GM18858 (cell line): ENCODE results near the gene PDZD2.
"Not testable (repeated sequence)": the region's sequence is repeated elsewhere in the genome, so short reads cannot be mapped to it uniquely, and the experiment has no call there.

Experiments
- ATAC-seq: cut with Tn5 transposase; IDR thresholded peaks from one replicate; pipeline ENCODE4 v1.9.1; 2021; ENCODE audit not compliant: unreplicated experiment

Gene PDZD2

DNA sequence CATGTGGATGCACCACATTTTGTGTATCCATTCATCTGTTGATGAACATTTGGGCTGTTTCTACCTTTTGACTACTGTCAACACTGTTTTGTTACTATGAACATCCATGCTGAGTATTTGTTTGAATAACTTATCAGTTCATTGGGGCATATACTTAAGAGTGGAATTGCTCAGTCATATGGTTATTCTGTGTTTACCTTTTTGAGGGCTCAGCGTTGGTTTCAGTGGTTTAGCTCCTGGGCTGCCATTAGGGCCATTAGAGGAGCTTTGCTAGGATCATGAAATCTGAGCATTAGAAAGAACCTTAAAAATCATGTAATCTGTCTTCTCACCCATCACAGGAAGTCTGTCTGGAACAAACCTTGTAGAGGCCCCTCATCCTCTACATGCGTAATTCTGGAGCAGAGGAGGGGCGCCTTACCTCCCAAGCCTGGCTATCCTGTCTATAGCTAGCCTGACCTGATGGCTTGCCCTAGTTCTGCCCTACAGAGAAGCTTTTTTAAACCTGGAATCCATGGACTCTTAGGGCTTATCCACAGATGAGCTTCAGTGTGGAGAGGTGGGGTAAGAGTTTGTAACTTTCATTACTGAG lies 92.9 kb downstream of the PDZD2 start:
- ATAC-seq: no peak

DNA sequence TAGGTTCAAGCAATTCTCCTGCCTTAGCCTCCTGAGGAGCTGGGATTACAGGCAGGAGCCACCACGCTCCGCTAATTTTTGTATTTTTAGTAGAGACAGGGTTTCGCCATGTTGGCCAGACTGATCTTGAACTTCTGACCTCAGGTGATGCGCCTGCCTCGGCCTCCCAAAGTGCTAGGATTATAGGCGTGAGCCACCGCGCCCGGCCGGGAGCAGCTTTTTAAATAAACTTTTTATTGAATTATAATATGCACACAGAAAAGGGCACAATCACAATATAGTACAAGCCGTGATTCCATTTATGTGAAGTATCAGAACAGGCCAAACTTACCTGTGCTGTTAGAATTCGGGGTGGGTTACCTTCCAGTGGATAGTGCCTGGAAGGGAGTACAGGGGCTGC lies 93.9 kb downstream of the PDZD2 start:
- ATAC-seq: not testable (repeated sequence)

DNA sequence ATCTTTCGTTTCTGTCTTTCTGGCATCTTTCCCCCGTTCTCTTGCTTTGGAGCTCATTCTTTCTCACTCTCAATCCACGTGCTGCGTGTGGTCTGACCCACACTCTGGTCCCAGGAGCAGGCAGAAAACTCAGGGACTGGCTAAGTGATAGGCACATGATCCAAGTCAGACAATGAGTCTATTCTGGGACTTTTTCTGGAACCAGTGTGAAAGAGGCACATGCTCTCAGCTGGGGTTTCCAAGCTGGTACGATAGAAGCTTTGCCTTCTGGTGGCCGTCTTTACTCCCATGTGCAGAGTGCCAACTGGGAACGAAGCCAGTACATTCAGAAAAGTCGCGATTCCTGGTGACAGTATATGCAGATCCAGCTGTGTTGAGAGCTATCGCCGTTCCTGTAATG lies 94.4 kb downstream of the PDZD2 start:
- ATAC-seq: no peak

DNA sequence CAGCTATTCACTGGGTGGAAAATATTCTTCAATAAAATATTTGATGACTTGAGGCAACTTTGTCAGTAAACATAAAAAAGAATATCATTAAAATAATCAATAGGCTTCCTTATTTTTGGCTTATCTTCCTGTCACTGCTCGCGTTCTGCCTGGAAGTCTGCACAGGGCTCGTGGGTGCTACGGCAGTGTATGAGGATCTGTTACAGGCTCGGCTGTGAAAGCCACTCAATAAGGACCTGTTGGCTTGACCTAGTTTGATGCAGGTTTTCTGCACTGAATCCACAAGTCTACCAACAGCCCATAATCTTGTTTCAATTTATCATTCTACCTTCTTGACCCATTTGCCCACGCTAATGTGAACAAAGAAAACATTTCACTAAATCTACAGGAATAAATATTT lies 97.2 kb downstream of the PDZD2 start:
- ATAC-seq: no peak

DNA sequence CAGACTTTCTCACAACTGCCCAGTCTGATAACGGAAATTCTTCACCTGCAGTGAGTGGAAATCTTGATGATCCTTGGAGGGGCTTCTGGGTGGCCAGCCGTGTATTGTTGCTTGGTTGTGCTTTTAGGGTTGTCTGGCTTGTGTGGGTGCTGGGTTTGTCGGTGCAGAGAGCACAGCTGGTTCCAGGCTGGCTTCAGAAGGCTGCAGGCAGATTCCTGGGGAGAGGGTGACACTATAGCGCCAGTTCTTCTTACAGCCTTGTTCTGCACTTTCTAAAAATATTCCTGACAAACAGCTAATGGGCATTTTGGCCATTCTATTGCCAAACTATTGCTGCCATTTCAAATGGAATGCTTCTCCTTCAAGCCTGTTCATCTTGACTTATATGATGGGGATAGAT lies 99.3 kb downstream of the PDZD2 start:
- no peak for ATAC-seq

DNA sequence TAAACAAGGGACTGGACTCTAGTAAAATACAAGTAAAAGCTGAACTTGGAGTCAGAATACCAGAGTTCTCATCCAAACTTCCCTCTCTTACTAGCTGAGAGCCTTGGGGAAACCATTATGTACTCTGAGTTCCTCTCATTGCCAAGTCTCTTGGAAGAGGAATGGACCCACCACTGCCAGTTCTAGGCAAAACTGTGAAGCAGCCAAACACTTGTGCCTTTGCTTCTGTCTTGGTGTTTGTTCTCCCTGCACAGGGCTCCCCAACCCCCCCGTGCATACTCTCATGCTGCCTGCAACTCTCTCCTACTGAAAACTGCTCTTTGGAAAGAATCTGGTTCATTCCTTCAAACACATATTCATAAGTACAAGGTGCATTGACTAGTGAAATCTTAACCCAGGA lies 102.6 kb downstream of the PDZD2 start:
- no peak for ATAC-seq

DNA sequence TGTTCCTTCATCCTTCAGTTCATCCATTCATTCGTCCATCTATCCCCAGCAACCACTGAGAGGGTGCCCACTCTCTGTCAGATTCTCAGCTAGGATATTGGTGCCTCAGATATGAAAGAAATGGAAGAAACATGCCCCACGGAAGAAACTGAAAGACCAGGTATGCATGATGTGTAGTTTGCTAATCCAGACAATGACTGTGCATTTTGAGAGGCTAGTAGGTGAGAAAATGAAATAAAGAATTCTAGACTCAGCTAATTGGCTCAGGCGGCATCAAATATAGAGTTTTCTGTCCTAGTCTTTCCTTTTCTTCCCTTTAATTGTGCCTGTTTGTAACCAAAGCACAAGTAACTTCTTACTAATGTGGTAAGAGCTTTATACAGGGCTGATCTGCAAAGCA lies 104.7 kb downstream of the PDZD2 start:
- no peak for ATAC-seq

DNA sequence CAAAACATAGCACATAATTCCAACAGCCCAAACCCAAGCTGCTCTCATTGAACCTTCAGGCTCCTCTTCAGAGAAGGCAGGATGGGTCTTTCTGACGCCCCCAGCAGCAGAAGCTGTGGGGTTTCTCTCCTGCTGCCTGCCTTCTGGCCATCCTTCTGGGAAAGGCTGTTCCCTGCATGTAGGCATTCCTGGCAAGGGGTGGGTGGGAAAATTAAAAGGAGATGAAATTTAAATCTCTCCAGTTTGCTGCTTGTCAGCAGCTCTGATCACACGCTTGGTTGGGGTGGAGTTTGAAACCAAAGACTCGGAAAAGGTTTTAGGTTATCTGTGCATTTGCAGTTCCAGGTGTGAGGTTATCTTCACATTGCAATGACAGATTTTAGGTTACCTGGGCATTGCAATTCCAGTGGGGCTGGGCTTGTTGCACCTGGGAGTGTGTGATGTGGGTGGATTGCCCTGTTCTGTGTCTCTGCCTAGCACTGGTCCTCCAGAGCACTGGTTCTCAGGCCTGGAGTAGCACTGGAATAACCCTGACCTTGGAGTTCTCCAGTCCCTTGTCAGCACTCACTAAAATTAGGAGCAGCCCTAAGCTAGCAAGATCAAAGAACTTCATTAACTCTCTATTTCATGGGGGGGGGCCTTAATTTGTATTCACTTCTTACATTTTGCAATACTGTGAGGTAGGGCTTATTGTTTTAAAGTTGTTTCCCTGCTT lies 109.7 kb downstream of the PDZD2 start:
- ATAC-seq: no peak

DNA sequence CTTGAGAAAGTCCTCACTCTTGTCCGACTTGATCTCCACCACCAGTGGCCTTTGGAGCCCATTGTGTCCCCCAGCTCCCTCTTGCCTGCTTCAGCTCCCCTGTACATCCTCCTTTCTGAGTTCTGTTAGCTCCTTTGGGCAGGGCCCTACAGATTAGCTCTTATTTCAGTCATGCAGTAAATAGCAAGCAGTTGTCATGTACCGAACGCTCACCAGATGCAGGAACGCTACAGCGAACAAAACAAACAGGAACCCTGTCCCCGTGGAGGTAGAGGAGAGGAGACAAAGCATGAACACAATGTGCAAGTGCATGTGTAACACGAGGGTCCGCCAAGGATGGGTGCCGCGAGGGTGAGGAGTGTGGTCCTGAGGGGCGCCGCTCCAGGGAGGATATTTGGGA lies 111.3 kb downstream of the PDZD2 start:
- no peak for ATAC-seq

DNA sequence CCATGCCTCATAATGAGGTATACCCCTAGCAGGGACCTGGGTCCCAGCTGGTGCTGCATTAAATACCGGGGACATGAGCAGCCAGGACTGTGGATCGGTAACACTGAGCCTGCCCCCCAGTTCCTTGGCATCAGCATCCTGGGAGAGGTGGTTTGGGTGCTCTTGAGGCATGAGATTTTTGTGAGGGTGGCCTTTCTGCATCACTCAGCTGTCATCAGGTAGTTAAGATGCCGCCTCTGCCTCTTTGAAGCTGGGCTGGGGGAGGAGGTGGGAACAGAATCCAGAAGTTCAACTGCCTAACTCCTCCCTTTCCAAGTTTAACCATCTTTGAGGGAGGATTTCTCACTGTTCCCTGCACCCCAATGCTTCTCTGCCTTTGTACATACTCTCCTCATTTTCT lies 112.7 kb downstream of the PDZD2 start:
- no peak for ATAC-seq

DNA sequence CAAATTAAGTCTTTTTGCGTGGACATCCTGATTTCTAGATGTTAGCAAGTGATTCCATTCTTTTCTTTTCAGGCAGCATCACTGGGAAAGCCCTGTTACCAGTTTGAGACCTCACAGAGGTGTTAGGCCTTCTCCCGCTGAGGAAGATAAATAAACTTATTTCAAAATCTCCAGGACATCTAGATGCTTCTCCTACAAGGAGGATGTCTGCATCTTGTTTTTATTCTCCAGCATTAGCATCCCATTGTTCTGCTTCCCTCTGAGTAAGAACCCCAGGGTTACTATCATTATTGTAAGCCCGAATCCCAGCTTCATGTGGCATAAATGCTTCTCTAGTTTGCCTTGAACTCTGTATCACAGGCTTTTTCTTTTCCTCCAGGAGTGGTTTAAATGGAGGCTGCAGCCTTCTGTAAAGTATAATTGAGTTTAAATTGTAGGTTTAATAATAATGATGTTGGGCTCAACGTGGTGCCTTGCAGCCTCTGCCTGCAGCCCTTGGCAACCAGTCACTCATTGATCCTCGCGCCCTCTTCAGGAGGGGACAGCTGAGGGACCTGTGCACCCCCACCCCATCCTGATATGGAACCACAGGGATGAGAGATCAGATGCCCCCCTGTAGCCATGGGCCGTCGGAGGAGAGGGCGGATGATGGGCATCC lies 114.9 kb downstream of the PDZD2 start:
- ATAC-seq: no peak

DNA sequence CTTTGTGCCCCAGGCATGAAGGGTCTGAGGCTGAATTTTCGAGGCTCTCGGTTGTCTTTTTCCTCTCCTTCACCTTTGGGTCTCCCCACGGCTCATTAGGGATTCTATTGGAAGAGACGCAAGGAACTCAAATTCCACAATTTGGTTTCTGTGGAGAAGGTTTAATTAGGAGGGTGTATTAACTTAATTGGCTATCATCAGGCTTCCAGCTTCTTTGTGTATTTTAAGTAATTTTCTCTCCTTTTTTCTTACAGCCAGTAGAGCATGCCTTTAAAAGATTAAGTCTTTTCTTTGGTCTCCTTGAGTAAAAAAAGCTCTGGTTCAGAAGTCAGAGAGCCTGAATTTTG lies 115.4 kb downstream of the PDZD2 start:
- ATAC-seq: no peak

DNA sequence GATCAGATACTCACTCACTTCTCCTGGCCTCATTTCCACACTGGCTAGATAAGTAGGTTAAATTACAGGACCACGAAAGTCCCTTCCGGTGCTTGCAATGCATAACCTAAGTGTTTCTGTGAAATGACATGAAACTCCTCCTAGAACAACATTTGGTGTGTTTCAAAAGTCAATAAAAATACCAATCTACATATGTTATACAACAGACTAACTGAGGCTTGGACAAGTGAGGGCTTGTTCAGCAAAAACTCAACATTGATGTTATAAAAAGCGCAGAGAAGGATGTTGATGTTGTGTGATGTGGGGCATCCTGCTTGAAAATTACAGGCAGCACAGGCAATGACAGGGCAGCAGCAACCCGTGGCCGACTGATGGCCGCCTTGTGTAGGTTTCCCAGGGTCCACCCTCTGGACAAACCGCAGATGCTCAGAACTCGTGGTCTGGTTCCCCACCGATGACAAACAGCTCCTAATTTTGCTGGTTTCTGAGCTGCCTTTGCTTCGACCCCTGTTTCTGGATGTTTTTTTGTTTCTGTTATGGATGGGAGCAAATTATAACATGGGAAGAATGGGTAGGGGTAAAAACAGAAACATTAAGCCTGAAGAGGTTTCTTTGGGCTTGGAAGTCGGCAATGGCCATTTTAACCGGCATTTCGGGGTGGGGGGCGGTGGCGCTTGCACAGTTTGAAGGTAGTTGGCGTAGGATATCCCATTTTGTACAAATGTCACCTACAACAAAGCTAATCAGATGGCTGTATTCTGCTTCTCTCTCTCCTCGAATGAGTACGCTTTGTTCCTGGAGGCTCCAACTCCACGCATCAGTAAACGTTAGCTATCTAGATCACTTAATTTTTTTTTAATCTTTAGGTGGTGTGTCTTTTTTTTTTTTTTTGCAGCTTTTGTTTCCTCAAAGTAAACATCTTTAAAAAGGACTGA lies 116.1 kb downstream of the PDZD2 start:
- no peak for ATAC-seq

DNA sequence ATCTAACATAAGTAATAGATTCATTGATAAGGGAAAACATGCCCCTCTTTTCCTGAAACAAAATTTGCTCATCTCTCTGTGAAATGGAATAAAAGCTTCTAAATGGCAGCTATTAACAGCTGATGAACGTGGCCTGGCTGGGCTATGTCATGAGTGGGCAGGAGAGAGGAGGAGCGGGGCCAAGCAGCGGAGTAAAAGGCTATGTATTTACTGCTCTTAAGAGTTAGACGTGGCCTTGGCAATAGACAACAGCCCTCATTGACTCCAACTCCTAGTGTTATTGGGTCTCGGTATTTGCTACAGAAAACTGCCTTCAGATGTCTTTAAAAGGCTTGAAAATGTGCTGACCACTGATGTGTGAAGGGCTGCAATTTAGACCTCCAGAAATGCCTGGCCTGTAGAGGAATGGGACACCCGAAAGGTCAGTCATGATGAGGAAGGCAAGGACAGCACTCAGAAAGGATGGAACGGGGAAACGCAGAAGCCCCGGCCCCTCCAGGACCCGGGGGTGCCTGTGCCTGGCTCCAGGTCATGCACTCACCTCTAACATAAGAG lies 116.8 kb downstream of the PDZD2 start:
- ATAC-seq: no peak

DNA sequence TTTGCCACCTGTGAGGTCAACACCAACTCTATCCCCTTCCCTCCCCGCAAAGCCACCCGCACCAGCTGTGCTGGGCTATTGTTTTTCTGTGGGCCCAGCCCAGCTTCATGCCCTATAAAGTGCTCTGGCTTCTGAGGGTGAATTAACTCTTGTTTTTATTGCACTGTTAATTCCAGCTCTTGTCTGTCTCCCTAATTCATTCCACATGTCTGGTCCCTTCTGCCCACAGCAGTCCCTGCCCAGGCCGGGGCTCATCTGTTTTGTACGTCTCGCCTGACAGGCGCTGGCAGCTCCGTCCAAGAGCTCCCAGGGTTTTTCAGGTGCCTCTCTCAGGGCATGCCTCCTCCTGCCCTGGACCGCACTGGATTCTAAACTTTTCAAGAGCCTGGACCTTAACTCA lies 118.9 kb downstream of the PDZD2 start:
- ATAC-seq: no peak

DNA sequence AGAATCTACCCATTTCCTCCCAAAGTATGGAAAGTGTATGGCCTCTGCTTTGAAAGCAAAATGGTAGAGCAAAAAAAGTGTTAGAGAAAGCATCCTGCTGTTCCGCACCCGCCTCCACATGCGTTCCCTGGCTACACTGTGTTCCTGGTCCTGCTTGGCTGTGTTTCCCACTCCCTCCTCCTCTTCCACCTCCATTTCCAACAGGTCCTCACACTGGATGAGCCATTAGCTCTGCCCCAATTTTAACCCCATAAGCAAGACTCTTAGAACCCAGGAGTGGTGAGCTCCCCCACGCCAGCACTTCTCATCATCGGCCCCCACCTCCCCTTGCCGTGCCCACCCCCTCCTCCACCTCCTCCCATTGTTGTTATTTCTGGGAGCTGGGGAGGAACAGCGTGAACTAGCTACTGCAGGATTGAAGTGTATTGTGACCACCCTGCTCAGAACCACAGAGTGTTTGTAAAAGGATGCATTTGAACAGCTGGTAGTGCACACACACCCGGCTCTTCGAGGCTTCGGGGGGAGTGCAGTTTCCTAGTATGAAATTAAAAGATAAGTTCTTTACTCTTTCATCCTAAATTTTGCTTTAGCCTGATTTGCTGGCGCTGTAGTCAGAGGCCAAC lies 120.0 kb downstream of the PDZD2 start:
- ATAC-seq: no peak

DNA sequence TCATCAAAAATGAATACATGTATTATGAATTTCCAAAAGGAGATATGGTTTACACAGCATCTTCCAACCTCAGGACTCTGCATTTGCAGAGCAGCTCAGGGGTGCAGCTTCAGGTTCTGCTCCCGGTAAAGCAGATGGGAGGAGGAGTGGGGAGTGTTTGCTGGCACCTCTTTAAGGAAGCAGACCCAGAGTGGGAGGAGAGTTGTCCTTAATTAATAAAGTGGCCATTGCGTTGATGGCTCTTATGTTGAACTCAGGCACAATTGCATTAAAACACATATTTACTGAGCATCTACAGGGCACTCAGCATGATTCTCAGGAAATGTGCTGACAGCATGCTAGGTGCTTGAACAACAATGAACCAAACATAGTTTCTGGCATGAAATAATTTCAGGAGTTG lies 121.0 kb downstream of the PDZD2 start:
- ATAC-seq: no peak

DNA sequence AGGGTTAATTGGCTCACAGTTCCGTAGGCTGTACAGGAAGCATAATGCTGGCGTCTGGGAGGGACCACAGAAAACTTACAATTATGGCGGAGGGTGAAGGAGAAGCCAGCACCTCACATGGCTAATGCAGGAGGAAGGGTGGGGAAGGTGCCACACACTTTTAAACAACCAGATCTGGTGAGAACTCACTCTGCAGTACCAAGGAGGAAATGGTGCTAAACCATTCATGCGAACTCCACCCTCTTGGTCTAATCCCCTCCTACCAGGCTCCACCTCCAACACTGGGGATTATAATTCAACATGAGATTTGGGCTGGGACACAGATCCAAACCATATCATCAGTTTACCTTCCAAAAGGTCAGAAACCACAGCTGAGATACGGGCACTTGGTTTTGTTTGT lies 122.9 kb downstream of the PDZD2 start:
- ATAC-seq: no peak

DNA sequence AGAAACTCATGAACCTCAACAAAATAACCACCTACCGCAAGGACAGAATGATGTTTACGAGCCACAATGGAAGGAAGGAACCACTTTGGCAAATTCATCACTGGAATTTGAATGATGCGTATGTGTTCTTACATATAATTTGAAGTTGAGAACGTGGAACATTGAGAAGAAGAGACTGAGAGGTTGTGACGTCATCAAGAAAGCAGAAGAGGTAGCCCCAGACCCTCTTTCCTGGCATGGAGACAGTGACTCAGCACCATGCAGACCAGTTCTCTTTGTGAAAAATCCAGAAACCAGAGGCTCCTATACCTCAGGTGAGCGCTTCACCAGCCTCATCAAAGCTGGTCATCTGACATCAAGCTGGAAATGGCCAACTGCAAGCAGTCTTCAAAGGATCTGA lies 124.5 kb downstream of the PDZD2 start:
- no peak for ATAC-seq

DNA sequence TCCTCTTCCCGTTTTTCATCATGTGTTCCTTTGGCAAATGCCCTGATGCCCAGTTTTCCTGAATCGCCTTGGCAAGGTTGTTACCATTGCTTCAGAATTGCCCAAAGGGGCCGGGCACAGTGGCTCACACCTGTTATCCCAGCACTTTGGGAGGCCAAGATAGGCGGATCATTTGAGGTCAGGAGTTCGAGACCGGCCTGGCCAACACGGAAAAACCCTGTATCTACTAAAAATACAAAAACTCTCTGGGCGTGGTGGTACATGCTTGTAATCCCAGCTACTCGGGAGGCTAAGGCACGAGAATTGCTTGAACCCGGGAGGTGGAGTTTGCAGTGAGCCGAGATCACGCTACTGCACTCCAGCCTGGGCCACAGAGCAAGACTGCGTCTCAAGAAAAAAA lies 125.8 kb downstream of the PDZD2 start:
- not testable (repeated sequence) for ATAC-seq
